NCI-H2171 (cell line): Measurements from ENCODE around the gene PRDM5.
"Not testable (repeated sequence)": the region's sequence is repeated elsewhere in the genome, so short reads cannot be mapped to it uniquely, and the experiment has no call there.

Source experiments
- DNase-seq: peaks from one replicate; lab custom pipeline; 2025; lab: John Stamatoyannopoulos, UW

Gene PRDM5

DNA sequence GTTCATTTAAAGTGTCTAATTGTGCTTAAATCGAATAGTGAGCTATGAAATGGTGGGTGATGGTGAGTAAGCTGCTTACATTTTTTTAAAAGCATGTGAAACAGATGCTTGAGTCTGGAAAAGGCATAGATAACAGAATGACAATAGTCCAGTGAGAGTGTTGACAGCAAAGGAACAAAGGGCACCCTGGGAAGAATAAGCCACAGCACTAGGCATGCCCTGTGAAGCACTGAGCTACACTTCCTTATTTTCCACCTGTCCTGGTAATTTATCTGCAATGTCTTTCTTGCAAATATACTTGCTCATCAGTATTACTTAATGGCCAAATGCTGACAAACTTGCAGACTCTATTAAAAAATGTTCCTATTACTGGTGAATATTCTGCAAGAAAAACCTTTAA, 168.7 kb downstream of the PRDM5 start:
- DNase-seq: no peak

DNA sequence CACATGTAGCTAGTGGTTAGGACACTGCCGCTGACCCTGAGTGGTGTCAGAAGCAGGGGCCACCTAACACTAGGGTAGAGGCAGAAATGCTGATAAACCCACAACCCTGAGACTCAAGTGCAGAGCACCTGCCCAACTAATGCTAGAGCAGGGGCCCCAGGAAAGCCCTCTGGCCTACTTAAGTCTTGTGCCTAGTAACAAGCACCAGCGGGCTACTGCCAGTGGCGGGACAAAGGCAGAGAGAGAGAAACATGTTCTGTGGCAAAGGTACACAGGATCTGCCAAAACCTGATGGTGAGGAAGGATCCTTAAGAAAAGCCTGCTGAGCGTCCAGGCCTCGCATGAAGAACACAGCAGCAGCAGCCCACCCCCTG, 172.4 kb downstream of the PRDM5 start:
- DNase-seq: no peak

DNA sequence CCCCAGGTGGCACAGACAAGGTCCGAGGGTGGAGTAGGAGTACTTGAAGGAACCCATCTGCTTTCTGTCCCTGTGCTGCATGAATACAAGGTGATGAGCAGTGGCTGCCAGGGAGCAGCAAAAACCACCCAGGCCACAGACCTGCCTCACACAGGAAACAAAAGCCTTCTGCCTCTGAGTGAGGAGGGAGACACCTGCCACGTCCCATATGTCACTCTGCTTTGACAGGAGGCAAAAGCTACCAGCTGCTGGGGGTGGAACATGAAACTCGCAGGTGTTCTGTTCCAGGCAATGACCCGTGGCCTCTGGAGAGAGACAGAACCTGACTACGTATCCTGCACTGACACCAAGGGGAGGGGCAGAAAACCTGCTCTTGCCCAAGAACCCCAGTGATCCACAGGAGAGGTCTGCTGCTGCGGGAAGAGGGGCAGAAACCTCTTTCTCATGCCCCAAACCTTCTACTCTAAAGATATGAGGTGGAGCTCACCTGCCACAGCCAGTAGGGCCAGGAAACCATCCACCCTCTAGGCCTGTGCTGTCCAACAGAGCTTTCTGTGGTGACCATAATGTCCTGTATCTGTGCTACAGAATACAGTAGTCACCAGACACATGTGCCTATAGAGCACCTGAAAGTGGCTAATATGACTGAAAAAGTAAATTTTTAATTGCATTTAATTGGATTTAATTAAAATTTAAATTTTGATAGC, 172.9 kb downstream of the PRDM5 start:
- peak; percentile 68 for DNase-seq

DNA sequence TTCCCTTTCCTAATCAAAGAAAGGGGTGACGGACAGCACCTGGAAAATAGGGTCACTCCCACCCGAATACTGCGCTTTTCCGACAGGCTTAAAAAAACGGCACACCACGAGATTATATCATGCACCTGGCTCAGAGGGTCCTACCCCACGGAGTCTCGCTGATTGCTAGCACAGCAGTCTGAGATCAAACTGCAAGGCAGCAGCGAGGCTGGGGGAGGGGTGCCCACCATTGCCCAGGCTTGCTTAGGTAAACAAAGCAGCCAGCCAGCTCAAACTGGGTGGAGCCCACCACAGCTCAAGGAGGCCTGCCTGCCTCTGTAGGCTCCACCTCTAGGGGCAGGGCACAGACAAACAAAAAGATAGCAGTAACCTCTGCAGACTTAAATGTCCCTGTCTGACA, 180.9 kb downstream of the PRDM5 start:
- not testable (repeated sequence) for DNase-seq

DNA sequence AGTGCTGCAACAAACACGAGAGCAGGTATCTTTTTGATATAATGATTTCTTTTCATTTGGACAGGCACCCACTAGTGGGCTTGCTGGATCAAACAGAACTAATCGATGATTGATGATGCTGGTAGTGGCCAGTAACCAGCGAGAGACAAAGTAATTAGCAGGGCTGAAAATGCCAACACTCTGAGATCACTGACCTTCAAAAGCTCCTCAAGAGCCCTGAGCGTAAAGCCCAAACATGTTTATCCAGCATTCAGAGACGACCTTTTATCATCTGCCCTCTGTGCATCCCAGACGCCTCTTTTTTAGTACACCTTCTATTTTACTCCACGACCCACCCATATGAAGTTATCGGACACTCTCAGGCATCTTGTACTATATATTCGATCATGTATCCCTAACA, 186.2 kb downstream of the PRDM5 start:
- DNase-seq: no peak

DNA sequence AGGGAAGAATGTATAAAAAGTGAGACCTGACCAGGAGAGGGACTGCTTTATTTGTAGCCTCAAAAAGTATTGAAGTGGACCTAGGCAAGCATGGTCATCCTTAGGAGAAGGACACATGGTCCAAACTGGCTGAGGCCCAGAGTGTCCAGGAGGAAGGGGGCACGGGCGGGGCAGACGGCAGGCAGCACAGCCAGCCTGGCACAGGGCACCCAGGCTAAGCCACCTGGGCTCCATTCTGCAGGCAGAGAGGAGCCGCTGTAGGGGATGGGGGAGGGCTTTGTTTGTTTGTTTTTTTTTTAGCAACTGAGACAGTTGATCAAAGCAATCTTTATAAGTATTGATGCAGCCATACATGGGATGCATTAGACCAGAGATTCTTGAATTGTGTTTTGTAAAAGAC, 188.6 kb downstream of the PRDM5 start:
- no peak for DNase-seq

DNA sequence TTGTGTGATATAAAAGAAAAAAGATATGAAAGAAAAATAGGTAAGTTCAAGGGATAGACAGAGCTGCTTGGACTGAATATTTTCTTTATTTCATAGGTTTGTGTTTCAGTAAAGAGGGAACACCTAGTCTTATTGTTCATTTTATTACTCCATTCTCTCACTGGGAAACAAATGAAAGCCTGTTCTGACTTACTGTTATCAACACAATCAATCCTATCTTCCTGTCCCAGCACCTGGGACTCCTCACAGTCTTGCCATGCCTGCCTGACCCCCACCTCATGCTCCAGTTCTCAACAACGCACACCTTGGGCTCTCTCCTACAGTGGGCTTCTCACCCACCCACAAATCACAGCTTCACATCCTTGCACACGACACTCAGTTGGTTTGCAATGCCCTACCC, 189.5 kb downstream of the PRDM5 start:
- DNase-seq: no peak

DNA sequence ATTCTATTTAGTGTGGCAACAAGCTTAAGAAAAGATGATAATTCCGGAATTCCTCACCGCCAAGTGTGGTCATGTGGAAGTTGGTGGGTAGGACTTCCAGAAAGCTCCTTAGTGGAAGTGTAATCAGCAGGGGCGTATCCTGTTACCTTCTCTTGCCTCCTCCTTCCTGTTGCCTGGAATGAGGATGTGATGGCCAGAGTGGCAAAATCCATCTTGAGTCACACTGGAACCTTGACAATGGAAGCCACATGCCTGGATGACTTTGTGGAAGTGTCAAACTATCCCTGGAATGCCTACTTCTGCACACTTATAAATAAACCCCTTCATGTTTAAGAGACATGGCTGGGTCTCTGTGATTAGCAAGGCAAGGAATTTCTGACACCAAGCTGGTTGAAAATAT, 191.0 kb downstream of the PRDM5 start:
- DNase-seq: no peak

DNA sequence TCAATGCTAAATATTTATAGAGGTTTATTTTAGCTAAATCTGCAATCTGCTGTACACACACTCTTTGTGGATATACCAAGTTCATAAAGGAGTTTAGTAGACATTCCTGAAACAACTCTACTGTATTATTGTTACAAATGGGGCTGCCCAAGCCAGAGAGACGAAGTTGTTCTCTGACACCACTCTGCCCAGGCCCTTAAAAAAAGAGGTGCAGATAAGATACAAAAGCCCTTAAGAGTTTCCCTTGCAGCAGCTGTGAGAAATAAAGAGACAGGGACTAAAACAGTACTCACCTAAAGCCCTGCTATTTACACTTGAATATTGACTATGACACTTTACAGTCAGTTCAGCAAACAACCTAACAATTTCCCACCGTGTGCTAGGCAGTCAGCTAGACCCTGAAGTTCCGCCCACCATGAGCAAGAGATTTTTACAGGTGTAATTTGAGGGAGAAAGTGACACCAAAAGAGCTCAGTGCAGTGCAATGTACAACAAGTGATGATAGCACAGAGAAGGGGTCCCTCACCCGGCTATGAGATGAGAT, 191.7 kb downstream of the PRDM5 start:
- DNase-seq: no peak

DNA sequence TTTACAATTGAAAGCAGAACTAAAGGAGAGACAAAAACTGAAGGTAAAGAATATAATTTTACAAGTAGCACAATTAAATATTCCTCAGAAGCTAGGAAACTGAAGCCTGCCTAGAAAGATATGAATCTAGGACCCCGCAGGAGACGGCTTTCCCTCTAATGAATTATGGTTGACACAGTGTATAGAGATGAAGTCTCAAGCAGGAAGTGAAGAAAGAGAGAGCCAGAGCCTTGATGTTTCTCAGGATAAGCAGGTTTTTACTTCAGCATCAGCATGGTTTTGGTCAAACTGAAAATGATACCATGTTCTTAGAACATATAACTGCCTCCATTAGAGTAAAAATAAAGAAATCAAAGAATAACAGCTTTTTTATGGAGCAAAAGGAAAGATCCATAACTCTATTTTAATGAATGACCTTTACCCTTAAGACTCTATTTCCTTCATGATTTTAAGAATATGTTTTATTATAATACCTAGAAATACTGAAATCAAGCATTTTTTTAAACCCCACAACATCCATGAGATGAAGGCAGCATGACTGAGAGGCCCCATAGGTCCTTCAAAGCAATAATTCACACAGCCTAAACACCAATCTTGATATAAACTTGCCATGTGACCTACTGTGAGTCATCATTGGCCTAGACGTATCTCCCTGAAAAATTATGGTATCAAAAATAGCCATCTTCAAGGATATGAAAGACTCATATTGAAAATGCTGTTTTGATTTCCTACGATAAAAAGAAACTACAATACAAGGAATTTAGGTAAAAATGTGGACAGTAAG, 193.4 kb downstream of the PRDM5 start:
- no peak for DNase-seq

DNA sequence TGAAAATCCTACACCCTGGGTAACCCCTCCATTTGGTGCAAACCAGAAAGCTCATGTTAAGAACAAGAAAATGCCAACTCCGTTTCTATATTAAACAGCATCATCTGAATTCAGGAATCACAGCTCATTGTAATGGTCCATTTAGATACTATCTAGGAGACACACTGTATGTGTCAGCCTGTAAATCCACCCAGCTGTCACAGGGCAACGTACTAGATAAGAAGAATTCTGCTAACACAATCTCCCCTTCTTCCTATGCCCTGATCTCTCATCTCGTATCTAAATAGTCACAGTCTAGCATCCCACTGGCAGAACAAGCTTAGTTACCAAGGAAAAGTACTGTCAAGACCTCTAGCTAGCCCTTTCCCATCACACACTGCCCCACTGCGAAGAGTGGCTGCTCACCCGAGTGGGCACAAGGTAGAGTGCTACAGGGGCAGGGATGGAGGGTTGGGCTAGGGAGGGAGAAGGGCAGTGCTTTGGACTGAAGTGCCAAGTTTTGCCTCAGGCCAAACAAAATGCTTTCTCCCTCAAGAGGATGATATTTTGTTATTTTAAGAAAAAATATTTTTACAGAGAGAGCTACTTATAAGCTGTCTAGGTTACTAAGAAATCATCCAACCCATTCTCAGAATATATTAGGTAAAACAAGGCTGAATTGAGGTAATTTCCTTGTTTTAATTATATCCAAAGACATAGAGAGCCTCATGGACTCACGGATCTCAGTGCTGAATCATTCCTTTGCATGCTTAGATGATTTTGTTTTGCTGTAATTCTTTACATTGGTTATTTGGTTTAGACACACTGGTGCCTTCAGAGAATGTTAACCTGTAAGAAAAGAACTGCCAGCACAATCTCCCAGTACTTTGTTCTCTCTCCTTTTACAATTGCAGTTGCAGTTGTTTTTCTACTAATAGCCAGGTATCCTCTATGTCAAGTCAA, 196.6 kb downstream of the PRDM5 start:
- no peak for DNase-seq

DNA sequence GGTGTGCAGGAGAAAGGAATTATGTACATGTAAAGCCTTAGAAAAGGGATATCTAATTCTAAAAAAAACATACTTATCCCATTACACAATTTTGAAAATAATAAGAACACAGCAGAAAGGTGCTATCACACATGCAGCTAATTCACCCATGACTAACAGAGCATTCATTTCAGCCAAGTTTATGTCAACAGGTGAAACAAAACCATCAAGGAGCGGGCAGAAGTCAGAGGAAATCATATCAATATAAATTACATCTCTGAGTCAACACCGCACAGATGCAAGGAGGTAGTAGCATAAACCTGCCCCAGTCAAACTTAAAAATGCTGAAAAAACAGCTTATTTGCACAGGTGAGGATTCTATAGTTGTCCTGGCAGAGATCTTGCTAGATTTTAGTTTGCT, 197.9 kb downstream of the PRDM5 start:
- DNase-seq: no peak

DNA sequence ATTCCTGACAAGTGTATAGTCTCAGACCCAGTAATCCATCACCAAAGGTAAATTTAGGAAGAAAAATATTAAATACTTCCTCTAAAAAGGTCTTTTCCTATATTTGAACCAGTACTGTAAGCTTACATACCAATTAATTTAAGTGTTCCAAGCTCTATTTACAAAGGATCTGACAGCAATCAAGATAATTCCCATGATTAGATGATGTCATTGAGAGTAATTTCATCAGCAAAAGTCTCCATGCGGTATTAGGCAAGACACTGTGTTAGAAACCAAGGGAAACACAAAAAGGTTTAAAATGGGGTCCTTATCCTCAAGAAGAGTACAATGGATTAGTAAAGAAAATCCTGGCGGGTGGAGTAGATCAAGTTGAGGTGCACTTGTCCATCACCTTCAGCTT, 198.5 kb downstream of the PRDM5 start:
- no peak for DNase-seq

DNA sequence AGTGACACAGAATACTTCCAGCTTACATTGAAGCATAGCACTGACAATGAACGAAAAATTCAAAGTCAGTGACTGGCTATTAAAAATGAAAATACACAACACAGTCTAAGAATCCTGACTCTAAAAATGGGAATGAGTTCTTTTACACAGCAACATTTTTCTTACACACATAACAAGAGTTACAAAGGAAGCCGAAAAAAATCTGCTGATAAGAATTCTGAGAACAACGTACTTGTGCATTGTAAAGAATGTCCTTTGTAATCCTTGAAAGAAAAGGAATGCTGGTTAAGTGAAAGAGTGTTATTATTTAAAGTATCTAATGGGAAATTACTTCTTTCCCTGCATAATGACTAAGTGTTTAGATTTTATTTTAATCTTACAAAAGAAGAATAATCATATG, 199.4 kb downstream of the PRDM5 start:
- DNase-seq: no peak

DNA sequence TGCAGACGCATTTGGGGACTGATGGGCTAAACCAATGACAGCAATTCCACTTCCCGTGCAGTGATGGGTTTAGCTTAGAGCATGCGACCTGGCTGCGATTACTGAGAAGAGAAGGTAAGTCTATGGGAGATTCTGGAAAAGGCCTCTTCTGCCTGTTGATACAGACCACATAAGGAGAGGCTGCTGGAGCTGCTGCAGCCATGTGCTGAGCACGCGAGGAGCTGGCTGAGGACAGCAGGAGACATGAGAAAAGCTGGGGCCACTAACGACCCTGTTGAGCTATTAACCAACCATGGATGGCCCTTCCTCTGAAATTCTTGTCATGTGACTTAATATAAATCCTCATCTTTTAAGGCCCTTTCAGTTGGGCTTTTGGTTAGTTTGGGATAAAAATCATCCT, 199.9 kb downstream of the PRDM5 start:
- DNase-seq: no peak

DNA sequence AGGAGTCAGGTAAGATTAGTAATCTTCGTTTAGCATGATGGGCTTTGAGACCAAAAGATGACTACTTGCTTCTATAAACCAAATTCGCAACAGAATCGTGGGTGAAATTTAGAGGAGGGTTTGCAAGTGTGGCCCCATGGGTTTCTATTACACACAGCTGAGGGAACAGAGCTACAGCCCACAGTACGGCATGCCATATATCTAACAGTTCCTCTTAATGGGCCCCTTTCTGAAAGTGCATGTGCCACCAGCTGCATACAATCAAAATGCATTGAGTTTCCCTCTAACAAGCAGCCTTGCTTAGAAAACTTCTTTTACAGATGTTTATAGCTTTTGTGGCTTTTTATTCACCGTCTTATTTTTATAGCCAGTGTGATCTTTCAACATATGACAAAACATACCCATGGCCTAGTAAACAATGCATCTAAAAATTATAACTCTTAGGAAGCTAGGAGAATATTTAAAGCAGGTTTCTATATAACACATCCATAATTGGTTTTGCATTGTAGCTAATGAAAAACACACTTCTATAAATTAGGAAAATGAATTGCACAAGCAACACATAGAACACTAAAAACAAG, 202.1 kb downstream of the PRDM5 start:
- no peak for DNase-seq

DNA sequence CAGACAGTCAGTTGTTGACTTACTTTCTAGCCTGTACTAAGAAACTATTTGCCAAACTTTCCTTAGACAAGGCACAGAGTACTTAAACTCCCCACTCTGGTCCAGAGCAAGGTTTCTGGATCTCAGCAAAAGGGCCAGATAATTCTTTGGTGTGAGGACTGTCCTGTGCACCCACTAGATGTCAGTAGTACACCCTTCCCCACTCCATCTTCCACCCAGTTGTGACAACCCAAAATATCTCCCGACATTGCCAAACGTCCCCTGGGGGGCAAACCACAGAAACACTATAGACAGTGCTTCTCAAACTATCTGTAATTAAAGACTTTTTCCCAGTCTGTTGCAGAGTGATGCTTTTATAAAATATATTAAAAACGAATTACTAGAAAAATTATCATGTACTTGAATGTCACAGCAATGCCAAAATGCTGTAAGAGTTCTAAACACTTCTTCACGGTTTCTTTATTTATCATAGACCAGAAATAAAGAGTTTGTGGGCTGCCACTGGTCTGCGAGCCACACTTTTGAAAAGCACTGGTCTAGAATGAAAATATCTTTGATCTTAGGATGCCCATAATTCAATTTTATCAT, 203.5 kb downstream of the PRDM5 start:
- DNase-seq: no peak

DNA sequence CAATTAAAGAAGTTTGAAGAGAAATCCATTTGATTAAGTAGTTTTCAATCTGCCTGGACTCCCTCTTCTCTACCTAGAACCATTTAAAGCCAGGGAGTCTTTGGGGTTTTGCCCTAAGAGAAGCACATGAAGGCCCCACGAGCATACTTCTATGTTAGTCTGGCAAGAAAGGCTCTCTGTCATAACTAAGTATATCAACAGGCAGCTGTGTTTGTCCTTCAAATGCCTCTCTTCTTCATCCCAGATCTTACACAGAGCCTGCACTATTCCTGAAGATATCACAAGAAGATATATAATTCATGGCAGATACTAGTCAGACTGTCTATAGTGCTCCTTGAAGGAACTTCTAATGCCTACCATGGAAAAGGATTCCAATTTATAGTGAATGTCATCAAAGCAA, 206.2 kb downstream of the PRDM5 start:
- DNase-seq: no peak

DNA sequence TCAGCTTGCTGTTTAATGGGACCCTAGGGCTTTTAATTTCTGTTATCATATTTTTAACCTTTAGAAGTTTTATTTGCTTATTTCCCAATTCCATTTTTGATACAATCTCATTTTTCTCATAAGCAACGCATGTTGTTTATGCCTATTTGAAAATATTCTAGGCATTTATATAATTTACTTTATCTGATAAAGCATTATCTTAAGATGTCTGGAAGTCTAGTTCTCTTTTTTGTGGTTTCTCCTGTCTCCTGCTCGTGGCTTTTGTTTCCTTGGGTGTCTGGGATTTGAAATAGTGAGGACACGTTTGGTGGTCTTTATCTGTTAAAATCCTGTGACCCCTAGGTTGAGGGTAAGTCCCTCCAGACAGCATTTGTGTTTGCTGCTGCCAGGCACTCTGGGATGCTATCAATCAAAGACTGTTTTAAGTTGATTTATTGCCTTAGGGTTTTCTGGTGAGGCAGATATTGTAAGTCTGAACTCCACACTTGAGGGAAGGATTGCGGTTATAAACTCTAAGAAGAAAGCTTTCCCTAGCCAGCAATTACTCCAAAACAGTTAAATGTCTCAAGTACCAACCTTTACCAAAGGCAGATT, 208.0 kb downstream of the PRDM5 start:
- no peak for DNase-seq

DNA sequence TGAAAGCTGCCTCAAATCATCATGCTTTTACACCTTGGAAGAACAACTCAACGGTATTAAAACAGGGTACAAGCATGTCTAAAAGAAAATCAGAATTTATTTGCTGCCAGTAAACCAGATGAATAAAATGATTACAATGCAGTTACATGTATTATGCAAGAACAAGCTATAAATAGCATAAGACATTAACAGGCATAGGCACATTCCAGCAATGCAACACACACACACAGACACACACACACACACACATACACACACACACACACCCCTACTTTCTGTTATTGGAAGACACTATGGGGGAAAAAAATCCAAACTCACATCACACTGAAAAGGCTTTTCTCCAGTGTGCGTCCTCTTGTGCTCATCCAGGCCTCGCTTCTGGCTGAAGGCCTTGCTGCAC, 212.5 kb downstream of the PRDM5 start:
- no peak for DNase-seq

DNA sequence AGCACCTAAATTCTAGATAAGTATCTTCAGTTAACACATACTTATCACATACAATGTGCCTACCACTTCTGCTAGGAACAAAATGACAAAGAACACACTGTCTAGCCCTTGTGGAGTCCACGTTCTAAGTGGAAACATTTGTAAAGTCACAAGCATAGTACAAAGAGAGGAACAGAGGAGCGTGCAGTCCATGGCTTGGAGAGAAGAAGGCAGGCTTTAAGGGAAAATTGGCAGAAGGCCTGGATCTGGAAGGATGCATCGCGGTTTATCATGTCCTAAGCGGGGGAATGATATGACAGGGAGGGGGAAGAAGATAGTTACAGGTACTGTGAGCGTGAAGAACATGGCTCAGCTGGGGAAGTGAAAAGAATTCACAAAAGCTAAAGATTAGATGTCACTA, 218.0 kb downstream of the PRDM5 start:
- no peak for DNase-seq
